ENCODE measurements around the gene NLRX1.
"Not testable (repeated sequence)": the region's sequence is repeated elsewhere in the genome, so short reads cannot be mapped to it uniquely, and the experiment has no call there.

Gene NLRX1

GRCh38 chr11:119161871-119162270 is 6.7 kb upstream of the NLRX1 start:
- no peak overlapping the region for H3K4me3 ChIP-seq (ENCODE audit: insufficient read depth, low read length, poor library complexity, severe bottlenecking)
- no peaks in the 10 kb centered on the region for H3K27me3 ChIP-seq (ENCODE audit: low read length)
- H3K4me2 ChIP-seq (ENCODE audit: low read depth, low read length, poor library complexity, severe bottlenecking) = no peak overlapping the region
- H3K79me2 ChIP-seq (ENCODE audit: insufficient read depth, low read length) = no peaks in the 10 kb centered on the region
- H4K20me1 ChIP-seq (ENCODE audit: low read depth, low read length) = no peaks in the 10 kb centered on the region
- H3F3A ChIP-seq (ENCODE audit: insufficient read depth) = no peaks in the 10 kb centered on the region
- H2AFZ ChIP-seq (ENCODE audit: low read depth, low read length, severe bottlenecking) = no peak overlapping the region
- TF ChIP-seq CTCF (IDR thresholded peaks at IDR 0.05; ENCODE audit: insufficient read depth, low read length, poor library complexity, severe bottlenecking) = no peak
- no peak for TF ChIP-seq EZH2phosphoT487 (conservative IDR thresholded peaks at IDR 0.05; ENCODE audit: low read length)
- no peaks in the 10 kb centered on the region for H3K9me3 ChIP-seq (ENCODE audit: insufficient read depth, low read length)
- H3K36me3 ChIP-seq (ENCODE audit: low read length) = no peaks in the 10 kb centered on the region
- H3K27ac ChIP-seq (ENCODE audit: low read depth, low read length) = no peak overlapping the region
- no peaks in the 10 kb centered on the region for H3K9me2 ChIP-seq (replicated peaks; ENCODE audit: insufficient read depth, low read length)
- no peak overlapping the region for H3K9ac ChIP-seq (ENCODE audit: low read length)

GRCh38 chr11:119166368-119167076 is 2.0 kb upstream of the NLRX1 start:
- no peak overlapping the region for H3K27ac ChIP-seq (ENCODE audit: low read depth, low read length)
- no peaks in the 10 kb centered on the region for H3K27me3 ChIP-seq (ENCODE audit: low read length)
- no peaks in the 10 kb centered on the region for H3K79me2 ChIP-seq (ENCODE audit: insufficient read depth, low read length)
- H3K36me3 ChIP-seq (ENCODE audit: low read length) = no peaks in the 10 kb centered on the region
- H3F3A ChIP-seq (ENCODE audit: insufficient read depth) = no peaks in the 10 kb centered on the region
- H3K9ac ChIP-seq (ENCODE audit: low read length) = no peak overlapping the region
- no peak overlapping the region for H3K4me3 ChIP-seq (ENCODE audit: insufficient read depth, low read length, poor library complexity, severe bottlenecking)
- H3K4me2 ChIP-seq (ENCODE audit: low read depth, low read length, poor library complexity, severe bottlenecking) = no peak overlapping the region
- H3K9me2 ChIP-seq (replicated peaks; ENCODE audit: insufficient read depth, low read length) = no peaks in the 10 kb centered on the region
- no peaks in the 10 kb centered on the region for H3K9me3 ChIP-seq (ENCODE audit: insufficient read depth, low read length)
- no peak overlapping the region for H2AFZ ChIP-seq (ENCODE audit: low read depth, low read length, severe bottlenecking)
- TF ChIP-seq CTCF (IDR thresholded peaks at IDR 0.05; ENCODE audit: insufficient read depth, low read length, poor library complexity, severe bottlenecking) (no peak), EZH2phosphoT487 (conservative IDR thresholded peaks at IDR 0.05; ENCODE audit: low read length) (no peak)
- no peaks in the 10 kb centered on the region for H4K20me1 ChIP-seq (ENCODE audit: low read depth, low read length)

- not testable (repeated sequence) for H3K4me2 ChIP-seq (ENCODE audit: low read depth, low read length, poor library complexity, severe bottlenecking); H3K27me3 ChIP-seq (ENCODE audit: low read length); H3K79me2 ChIP-seq (ENCODE audit: insufficient read depth, low read length); H3K27ac ChIP-seq (ENCODE audit: low read depth, low read length); H3F3A ChIP-seq (ENCODE audit: insufficient read depth); H2AFZ ChIP-seq (ENCODE audit: low read depth, low read length, severe bottlenecking); H3K9me3 ChIP-seq (ENCODE audit: insufficient read depth, low read length); H3K4me3 ChIP-seq (ENCODE audit: insufficient read depth, low read length, poor library complexity, severe bottlenecking); H3K9ac ChIP-seq (ENCODE audit: low read length); H4K20me1 ChIP-seq (ENCODE audit: low read depth, low read length); H3K36me3 ChIP-seq (ENCODE audit: low read length); H3K9me2 ChIP-seq (replicated peaks; ENCODE audit: insufficient read depth, low read length)
Measured at GRCh38 chr11:119167077-119167458, 1.5 kb upstream of the NLRX1 start.

- Histone ChIP-seq H3K79me2 (ENCODE audit: insufficient read depth, low read length) (no peaks in the 10 kb centered on the region), H4K20me1 (ENCODE audit: low read depth, low read length) (no peaks in the 10 kb centered on the region), H3K27me3 (ENCODE audit: low read length) (no peaks in the 10 kb centered on the region), H3K9ac (ENCODE audit: low read length) (no peak overlapping the region), H3K9me2 (replicated peaks; ENCODE audit: insufficient read depth, low read length) (no peaks in the 10 kb centered on the region), H2AFZ (ENCODE audit: low read depth, low read length, severe bottlenecking) (no peak overlapping the region), H3K36me3 (ENCODE audit: low read length) (no peaks in the 10 kb centered on the region), H3K4me3 (ENCODE audit: insufficient read depth, low read length, poor library complexity, severe bottlenecking) (no peak overlapping the region), H3K27ac (ENCODE audit: low read depth, low read length) (no peak overlapping the region), H3K9me3 (ENCODE audit: insufficient read depth, low read length) (no peaks in the 10 kb centered on the region), H3K4me2 (ENCODE audit: low read depth, low read length, poor library complexity, severe bottlenecking) (no peak overlapping the region), H3F3A (ENCODE audit: insufficient read depth) (no peaks in the 10 kb centered on the region)
- TF ChIP-seq EZH2phosphoT487 (conservative IDR thresholded peaks at IDR 0.05; ENCODE audit: low read length) (no peak), CTCF (IDR thresholded peaks at IDR 0.05; ENCODE audit: insufficient read depth, low read length, poor library complexity, severe bottlenecking) (no peak)
Measured at GRCh38 chr11:119167933-119168332, 592 bp upstream of the NLRX1 start.

All from SU-DHL-6 (cell line).